H1 (cell line): ENCODE results near the gene DIDO1. TPM values are rescaled to one million over a fixed set of nuclear protein-coding genes. Genes with fewer than 3 reads are reported as not detected.

Experiments
- CTCF ChIA-PET: fragments of 300-600 bp; sonication (Branson Sonifier 250); formaldehyde crosslinking; loops from one replicate; lab custom pipeline; 2021; ENCODE audit not compliant: partially characterized antibody; lab: Charles Lee
- POLR2A ChIA-PET: fragments of 300-600 bp; sonication (Branson Sonifier 250); formaldehyde crosslinking; loops from one replicate; lab custom pipeline; 2021; ENCODE audit warnings: inconsistent platforms; ENCODE audit not compliant: partially characterized antibody; lab: Charles Lee
- DNase-seq, 2 experiments: peaks; one replicate each; pipeline versions ENCODE4 v3.0.0 to v3.0.0-alpha.2; 2010 to 2022; ENCODE audit warnings: low spot score in 2 of 2, low read depth in 1 of 2, mixed read lengths in 1 of 2
- FAIRE-seq: peaks from 2 replicates; lab custom pipeline; 2011; peaks lifted over from hg19 to GRCh38; lab: Jason Lieb, UNC
- H2AFZ ChIP-seq: 2 replicates; pipeline ENCODE4 v1.8.1; 2012; ENCODE audit warnings: low read length, inconsistent platforms
- H2AK5ac ChIP-seq: 2 replicates; pipeline ENCODE4 v1.6.1; 2013; ENCODE audit warnings: low read depth, low read length
- H2BK120ac ChIP-seq: replicated peaks from 2 replicates; pipeline ENCODE3; 2013; ENCODE audit warnings: low read depth, low read length, inconsistent platforms
- H2BK12ac ChIP-seq: 2 replicates; pipeline ENCODE4 v1.6.1; 2013; ENCODE audit warnings: low read depth, low read length
- H2BK15ac ChIP-seq: 2 replicates; pipeline ENCODE4 v1.6.1; 2013; ENCODE audit warnings: low read length
- H2BK20ac ChIP-seq: 2 replicates; pipeline ENCODE4 v1.6.1; 2013; ENCODE audit warnings: low read length
- H2BK5ac ChIP-seq: 2 replicates; pipeline ENCODE4 v1.6.1; 2013; ENCODE audit warnings: low read depth, low read length
- H3K14ac ChIP-seq: 2 replicates; pipeline ENCODE4 v1.6.1; 2013; ENCODE audit warnings: inconsistent platforms; ENCODE audit not compliant: insufficient read length
- H3K18ac ChIP-seq: 2 replicates; pipeline ENCODE4 v1.6.1; 2013; ENCODE audit warnings: low read length; ENCODE audit errors: extremely low read depth
- H3K23ac ChIP-seq: 2 replicates; pipeline ENCODE4 v1.6.1; 2013; ENCODE audit warnings: inconsistent platforms; ENCODE audit not compliant: insufficient read length
- H3K23me2 ChIP-seq: 2 replicates; pipeline ENCODE4 v1.6.1; 2013; ENCODE audit warnings: low read depth, low read length
- H3K27ac ChIP-seq: 2 replicates; pipeline ENCODE4 v1.6.1; 2011; ENCODE audit warnings: low read depth, low read length, inconsistent platforms
- H3K27me3 ChIP-seq, 4 experiments: replicated peaks in 1 of 4; 1 replicate in 1 of 4; 2 replicates in 3 of 4; pipeline versions ENCODE4 v1.6.1 to v1.8.1; 2011 to 2013; ENCODE audit warnings: low read length in 3 of 4, mild to moderate bottlenecking in 3 of 4, inconsistent platforms in 2 of 4, mixed read lengths in 2 of 4, moderate library complexity in 1 of 4; ENCODE audit not compliant: control insufficient read depth in 3 of 4, insufficient read depth in 3 of 4; ENCODE audit errors: extremely low read depth in 1 of 4
- H3K36me3 ChIP-seq, 4 experiments: 2 replicates each; pipeline versions ENCODE4 v1.6.1 to v1.8.1; 2011 to 2013; ENCODE audit warnings: mild to moderate bottlenecking in 4 of 4, low read length in 3 of 4, moderate library complexity in 2 of 4, control low read depth in 1 of 4, inconsistent platforms in 1 of 4; ENCODE audit not compliant: insufficient read depth in 4 of 4, control insufficient read depth in 2 of 4
- H3K4ac ChIP-seq: replicated peaks from 2 replicates; pipeline ENCODE3; 2013; ENCODE audit warnings: low read length, low read depth, mixed read lengths, inconsistent platforms; ENCODE audit not compliant: insufficient read length
- H3K4me1 ChIP-seq, 4 experiments: replicated peaks in 1 of 4; 1 replicate in 1 of 4; 2 replicates in 3 of 4; pipeline versions ENCODE4 v1.6.1 to v1.8.1; 2011 to 2013; ENCODE audit warnings: low read length in 3 of 4, inconsistent platforms in 2 of 4, mixed read lengths in 1 of 4; ENCODE audit not compliant: insufficient read depth in 4 of 4, control insufficient read depth in 3 of 4
- H3K4me2 ChIP-seq, 2 experiments: 2 replicates each; pipeline versions ENCODE4 v1.6.1 to v1.8.1; 2011 to 2013; ENCODE audit warnings: low read depth in 2 of 2, low read length in 2 of 2, control low read depth in 1 of 2, inconsistent platforms in 1 of 2, mild to moderate bottlenecking in 1 of 2; ENCODE audit not compliant: insufficient read depth in 1 of 2
- H3K4me3 ChIP-seq, 4 experiments: fragments of 200-600, 300-600 bp in 1 of 4; sonication (generic), shearing (Covaris generic), sonication (Bioruptor Twin) in 1 of 4; 2 replicates each; pipeline versions ENCODE4 v1.5.1 to v1.8.1; 2011 to 2016; ENCODE audit warnings: low read length in 4 of 4, low read depth in 3 of 4, control low read depth in 2 of 4, inconsistent platforms in 2 of 4, mild to moderate bottlenecking in 2 of 4, mixed read lengths in 1 of 4, moderate library complexity in 1 of 4; ENCODE audit not compliant: insufficient read depth in 2 of 4; ENCODE audit errors: extremely low read depth in 1 of 4
- H3K56ac ChIP-seq: replicated peaks from 2 replicates; pipeline ENCODE3; 2013; ENCODE audit warnings: low read depth, mild to moderate bottlenecking, mixed read lengths, low read length, inconsistent platforms; ENCODE audit not compliant: insufficient read length
- H3K79me1 ChIP-seq: 2 replicates; pipeline ENCODE4 v1.6.1; 2013; ENCODE audit warnings: low read depth, low read length, control low read depth
- H3K79me2 ChIP-seq, 2 experiments: 2 replicates each; pipeline versions ENCODE4 v1.6.1 to v1.8.1; 2012 to 2013; ENCODE audit warnings: low read length in 2 of 2, mild to moderate bottlenecking in 2 of 2, inconsistent platforms in 1 of 2; ENCODE audit not compliant: insufficient read depth in 2 of 2, control insufficient read depth in 1 of 2
- H3K9ac ChIP-seq, 4 experiments: replicated peaks in 1 of 4; 1 replicate in 1 of 4; 2 replicates in 3 of 4; pipeline versions ENCODE4 v1.6.1 to v1.8.1; 2011 to 2013; ENCODE audit warnings: low read depth in 3 of 4, low read length in 3 of 4, control low read depth in 2 of 4, mild to moderate bottlenecking in 2 of 4, moderate library complexity in 2 of 4, inconsistent platforms in 1 of 4; ENCODE audit errors: extremely low read depth in 1 of 4
- H3K9me3 ChIP-seq, 2 experiments: 2 replicates each; pipeline versions ENCODE4 v1.6.1 to v1.8.1; 2012 to 2013; ENCODE audit warnings: mild to moderate bottlenecking in 2 of 2, moderate library complexity in 2 of 2, control low read depth in 1 of 2, inconsistent platforms in 1 of 2, low read depth in 1 of 2, low read length in 1 of 2, mixed read lengths in 1 of 2; ENCODE audit not compliant: insufficient read depth in 2 of 2
- H4K20me1 ChIP-seq, 2 experiments: replicated peaks in 1 of 2; 2 replicates each; pipeline versions ENCODE3 to v1.8.1; 2011 to 2013; ENCODE audit warnings: inconsistent platforms in 2 of 2, low read length in 2 of 2, mild to moderate bottlenecking in 1 of 2; ENCODE audit not compliant: insufficient read depth in 2 of 2, control insufficient read depth in 1 of 2
- H4K5ac ChIP-seq: 2 replicates; pipeline ENCODE4 v1.6.1; 2013; ENCODE audit warnings: low read length, low read depth, mixed read lengths, inconsistent platforms; ENCODE audit not compliant: insufficient read length
- H4K8ac ChIP-seq: 2 replicates; pipeline ENCODE4 v1.8.0; 2013; ENCODE audit warnings: mild to moderate bottlenecking, moderate library complexity, low read length, inconsistent platforms; ENCODE audit not compliant: insufficient read depth; ENCODE audit errors: extremely low read depth
- H4K91ac ChIP-seq: replicated peaks from 2 replicates; pipeline ENCODE3; 2013; ENCODE audit warnings: low read length, mixed read lengths, inconsistent platforms; ENCODE audit not compliant: insufficient read length
- CTBP2 ChIP-seq: IDR thresholded peaks from 2 replicates; pipeline ENCODE4 v1.7.0; 2011; ENCODE audit warnings: borderline replicate concordance, mild to moderate bottlenecking, moderate library complexity, mixed read lengths, low read length; ENCODE audit not compliant: insufficient read depth, insufficient read length
- EGR1 ChIP-seq: IDR thresholded peaks from 2 replicates; pipeline ENCODE4 v1.6.1; 2011; ENCODE audit warnings: low read depth, low read length, borderline replicate concordance
- SAP30 ChIP-seq: fragments of 300-600 bp; sonication (generic); IDR thresholded peaks from 2 replicates; pipeline ENCODE4 v1.7.1; 2012; ENCODE audit warnings: low read length, moderate library complexity, mild to moderate bottlenecking, inconsistent platforms; ENCODE audit not compliant: insufficient read depth, insufficient replicate concordance
- WGBS, 2 experiments: shearing (Covaris generic) in 1 of 2; methylation state at CpG; one replicate each; pipeline versions ENCODE4 v1.1.6 to v1.1.7; 2013 to 2015; ENCODE audit warnings: low lambda C conversion rate in 2 of 2, mixed read lengths in 2 of 2, inconsistent platforms in 1 of 2, low coverage in 1 of 2, missing lambda C conversion rate in 1 of 2; ENCODE audit not compliant: insufficient replicate concordance in 2 of 2, insufficient coverage in 1 of 2, insufficient read length in 1 of 2; ENCODE audit errors: extremely low coverage in 1 of 2, missing lambda C conversion rate in 1 of 2; 5-methylcytosine and 5-hydroxymethylcytosine counted together
- polyA plus RNA-seq, 7 experiments: library from polyadenylated mRNA; depleted of rRNA in 3 of 7; stranded (reverse) in 5 of 7; unstranded in 2 of 7; fragments of >200 nt in 5 of 7; fragments of 200-250 nt in 2 of 7; gene quantifications; 1 replicate in 5 of 7; 2 replicates in 1 of 7; 4 replicates in 1 of 7; pipeline versions ENCODE4 v1.2.1 to v1.2.3, GENCODE V29; 2011 to 2013; ENCODE audit warnings: missing spikeins in 2 of 7, mixed read lengths in 2 of 7
- total RNA-seq: library from RNA; stranded (reverse); fragmentation: NEBNext Ultra II Directional; extraction: Animal tissue kit (Norgen Biotek cat#: 25700); gene quantifications from 2 replicates; pipeline ENCODE4 v1.2.1, GENCODE V29; 2021

Gene DIDO1
- total and polyA plus RNA-seq, 2 of the 8 experiments (the other 6 are each of a cell fraction or from before 2014, with no cell fraction given) = 53.6 to 82.8 TPM

DNA sequence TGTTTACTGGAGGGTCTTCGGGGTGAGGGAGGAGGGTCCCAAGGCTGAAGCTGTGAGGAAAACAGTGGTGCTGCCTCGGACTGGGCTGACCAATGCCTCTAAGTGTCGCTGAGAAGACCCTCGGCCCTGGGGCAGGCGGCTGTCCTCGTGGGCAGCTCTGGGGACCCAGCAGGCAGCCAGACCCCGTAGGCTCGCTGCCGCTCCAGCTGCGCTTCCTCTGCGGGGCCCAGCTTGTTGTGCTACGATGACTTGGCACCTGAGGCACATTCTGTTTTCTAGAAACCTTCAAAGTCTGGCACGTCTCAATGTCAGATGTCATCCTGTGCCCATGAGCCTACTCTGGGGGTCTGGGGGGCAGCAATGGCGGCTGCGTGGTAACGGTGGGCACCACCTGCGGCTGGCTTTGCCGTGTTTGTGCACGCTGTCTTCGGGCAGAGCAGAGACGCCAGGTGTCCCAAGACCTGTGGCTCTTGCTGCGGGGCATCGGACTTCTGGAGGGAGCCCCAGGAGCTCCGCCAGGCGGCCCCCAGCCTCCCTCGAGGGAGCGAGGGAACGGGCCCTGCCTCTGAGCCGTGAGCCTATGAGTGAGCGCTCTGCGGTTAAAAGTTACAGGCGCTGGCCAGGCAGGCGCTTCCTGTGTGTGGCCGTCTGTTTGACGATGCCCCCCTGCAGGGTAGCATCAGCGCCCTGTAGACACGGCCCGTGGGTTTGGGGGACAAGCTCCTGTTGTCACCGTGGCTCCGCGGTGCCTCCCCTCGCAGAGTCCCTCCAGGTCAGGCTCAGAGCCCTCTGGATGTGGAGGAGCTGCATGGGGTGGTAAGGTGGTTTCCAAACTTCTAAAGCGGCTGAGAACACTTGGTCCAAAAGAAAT is 33.0 kb upstream of the DIDO1 start:
- POLR2A ChIA-PET = interaction anchor here (0.9 to 1.3 kb wide), 3 partner anchors 11 to 72 kb away, joined by 3 to 7 read pairs (median 3); no protein-coding TSS in a partner anchor
- 85% methylated on average over 33 of the region's 43 CpGs; no CpG with 5 or more reads in 1 of the 2 experiments for WGBS, 2 experiments
- H2AK5ac ChIP-seq = no peak overlapping the region
- H3K56ac ChIP-seq = no peak overlapping the region
- no peak overlapping the region for H3K27ac ChIP-seq
- no peak overlapping the region for H2BK12ac ChIP-seq
- H2BK20ac ChIP-seq = no peak overlapping the region
- H4K91ac ChIP-seq = no peak overlapping the region
- no peak overlapping the region for H3K18ac ChIP-seq
- CTCF ChIA-PET = interaction anchor here (0.8 to 1.9 kb wide), 8 partner anchors 9 to 221 kb away, joined by 3 to 9 read pairs (median 4); no protein-coding TSS in a partner anchor
- DNase-seq = no peak
- H3K14ac ChIP-seq = no peak overlapping the region
- no peaks in the 10 kb centered on the region for H3K27me3 ChIP-seq
- FAIRE-seq = no peak
- peak overlapping the region; percentile 42; the same call in 1 of the 2 replicates for H4K8ac ChIP-seq
- no peak overlapping the region for H3K4ac ChIP-seq
- no peak for TF ChIP-seq EGR1
- TF ChIP-seq SAP30 = no peak
- TF ChIP-seq CTBP2 = no peak
- TF ChIP-seq, all 59 proteins: peak for 0
- H4K20me1 ChIP-seq = peaks cover 2 to 16% of the 10 kb centered on the region in 2 experiments
- H2BK15ac ChIP-seq = no peak overlapping the region
- no peak overlapping the region for H3K4me2 ChIP-seq
- H2BK5ac ChIP-seq = no peak overlapping the region; the same call in 1 of the 2 replicates
- no peak overlapping the region for H2AFZ ChIP-seq
- peaks cover 0 to 10% (median 4%) of the 10 kb centered on the region in 4 experiments; a peak in 6 of 7 replicates for H3K4me1 ChIP-seq
- no peaks in the 10 kb centered on the region for H3K23me2 ChIP-seq
- H4K5ac ChIP-seq = no peak overlapping the region
- H2BK120ac ChIP-seq = no peak overlapping the region
- H3K23ac ChIP-seq = no peak overlapping the region
- no peak overlapping the region for H3K4me3 ChIP-seq
- peaks cover 3% of the 10 kb centered on the region; the same call in 1 of the 2 replicates for H3K79me1 ChIP-seq
- peaks cover 0 to 9% of the 10 kb centered on the region in 2 experiments; a peak in 1 of 4 replicates for H3K79me2 ChIP-seq
- no peaks in the 10 kb centered on the region for H3K9me3 ChIP-seq
- peaks cover 3 to 13% (median 5%) of the 10 kb centered on the region in 4 experiments; a peak in 5 of 8 replicates for H3K36me3 ChIP-seq
- H3K9ac ChIP-seq = no peak overlapping the region; a peak in 1 of 7 replicates
